CD4-positive, alpha-beta memory T cell (primary cell): ENCODE measurements around the gene GOLM1. TPM values are rescaled to one million over a fixed set of nuclear protein-coding genes. Genes with fewer than 3 reads are reported as not detected.

Source experiments
- CTCF ChIA-PET: fragments of 350-600 bp; sonication (Branson Sonifier 250); formaldehyde crosslinking; loops from one replicate; lab custom pipeline; 2021; ENCODE audit warnings: inconsistent platforms; ENCODE audit not compliant: partially characterized antibody; lab: Charles Lee
- POLR2A ChIA-PET: fragments of 350-600 bp; sonication (Branson Sonifier 250); formaldehyde crosslinking; loops from one replicate; lab custom pipeline; 2021; ENCODE audit not compliant: partially characterized antibody; lab: Charles Lee
- DNase-seq, 5 donors: peaks; one replicate each; pipeline versions ENCODE4 v3.0.0 to v3.0.0-alpha.2; 2020 to 2022; ENCODE audit warnings: mixed read lengths in 1 of 5
- H3K27ac ChIP-seq: one replicate; pipeline ENCODE4 v1.7.0; 2013; ENCODE audit warnings: low read depth, low read length
- H3K27me3 ChIP-seq: 2 replicates; pipeline ENCODE4 v1.7.0; 2013; ENCODE audit warnings: mild to moderate bottlenecking, low read length, moderate library complexity; ENCODE audit not compliant: insufficient read depth
- H3K36me3 ChIP-seq: 2 replicates; pipeline ENCODE4 v1.7.0; 2013; ENCODE audit warnings: mild to moderate bottlenecking, low read length, moderate library complexity; ENCODE audit not compliant: insufficient read depth
- H3K4me1 ChIP-seq: 2 replicates; pipeline ENCODE4 v1.7.0; 2013; ENCODE audit warnings: mild to moderate bottlenecking, low read length, moderate library complexity; ENCODE audit not compliant: insufficient read depth
- H3K4me3 ChIP-seq, 2 donors: one replicate each; pipeline ENCODE4 v1.7.0; 2013; ENCODE audit warnings: low read length in 2 of 2, mild to moderate bottlenecking in 1 of 2
- H3K9me3 ChIP-seq, 2 donors: one replicate each; pipeline ENCODE4 v1.7.0; 2013; ENCODE audit warnings: low read length in 2 of 2, control low read depth in 1 of 2; ENCODE audit not compliant: control insufficient read depth in 1 of 2
- H3K27ac Mint-ChIP-seq, 7 donors: one replicate each; pipeline ENCODE4 v1.8.0; 2020 to 2021; ENCODE audit warnings: mixed read lengths in 7 of 7, mild to moderate bottlenecking in 6 of 7, inconsistent platforms in 3 of 7, moderate library complexity in 3 of 7
- H3K27me3 Mint-ChIP-seq, 2 donors: one replicate each; pipeline ENCODE4 v1.8.0; 2020 to 2021; ENCODE audit warnings: mixed read lengths in 2 of 2
- H3K36me3 Mint-ChIP-seq, 2 donors: one replicate each; pipeline ENCODE4 v1.8.0; 2020 to 2021; ENCODE audit warnings: mixed read lengths in 2 of 2, inconsistent platforms in 1 of 2, mild to moderate bottlenecking in 1 of 2
- H3K4me1 Mint-ChIP-seq, 4 donors: one replicate each; pipeline ENCODE4 v1.8.0; 2020 to 2021; ENCODE audit warnings: mixed read lengths in 4 of 4, mild to moderate bottlenecking in 1 of 4
- H3K4me3 Mint-ChIP-seq, 8 donors: one replicate each; pipeline ENCODE4 v1.8.0; 2020 to 2021; ENCODE audit warnings: mixed read lengths in 8 of 8, mild to moderate bottlenecking in 7 of 8, moderate library complexity in 6 of 8, inconsistent platforms in 3 of 8
- H3K9me3 Mint-ChIP-seq, 8 donors: one replicate each; pipeline ENCODE4 v1.8.0; 2020 to 2021; ENCODE audit warnings: mixed read lengths in 8 of 8, mild to moderate bottlenecking in 5 of 8, inconsistent platforms in 3 of 8, moderate library complexity in 1 of 8
- intact Hi-C: fragments of 100-400 bp; cut with micrococcal nuclease; formaldehyde crosslinking; loops from one replicate; pipeline ENCODE4 v1.15.1; 2023
- polyA plus RNA-seq, 2 donors: library from polyadenylated mRNA; unstranded; fragments of 300-500 nt; fragmentation: Illumina TruSeq; gene quantifications; one replicate each; pipeline ENCODE4 v1.2.3, GENCODE V29; 2021
- total RNA-seq, 2 experiments: library from RNA; stranded (reverse); gene quantifications; one replicate each; pipeline ENCODE4 v1.2.3, GENCODE V29; 2021

GOLM1 gene
- total and polyA plus RNA-seq, 4 experiments from 2014 or later, result 0.54 to 1.00 TPM; not detected in 2

DNA sequence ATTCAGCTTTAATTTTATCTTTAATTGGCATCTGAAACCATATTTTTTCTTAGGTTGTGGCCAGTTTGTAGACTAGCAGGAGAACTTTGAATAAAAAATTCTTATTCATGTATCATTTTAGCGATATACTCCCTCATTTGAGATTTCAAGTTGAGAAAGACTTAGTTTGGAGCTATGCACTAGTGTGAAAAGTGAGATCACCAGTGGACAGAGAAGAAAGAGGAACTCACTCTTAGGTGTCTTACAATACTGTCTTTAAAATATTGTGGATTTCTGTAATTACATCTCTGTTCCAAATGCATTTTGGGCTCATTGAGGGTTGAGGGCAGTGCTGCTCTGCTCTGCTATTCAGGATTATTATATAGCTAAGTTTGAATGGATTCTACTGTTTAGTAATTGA, 103.8 kb downstream of the GOLM1 start:
- Histone ChIP-seq H3K27me3 (no peaks in the 10 kb centered on the region), H3K4me3 (no peak overlapping the region), H3K27ac (no peak overlapping the region), H3K36me3 (peaks cover 2% of the 10 kb centered on the region), H3K4me1 (no peaks in the 10 kb centered on the region), H3K9me3 (no peaks in the 10 kb centered on the region)
- peaks cover 2 to 23% (median 9%) of the 10 kb centered on the region in 4 donors for H3K4me1 Mint-ChIP-seq
- no peaks in the 10 kb centered on the region for H3K9me3 Mint-ChIP-seq
- no peak for DNase-seq
- H3K36me3 Mint-ChIP-seq, result peaks cover 56 to 65% of the 10 kb centered on the region in 2 donors
- POLR2A ChIA-PET, result no interaction called here
- CTCF ChIA-PET, result no interaction called here
- H3K27me3 Mint-ChIP-seq, result no peaks in the 10 kb centered on the region
- peak overlapping the region in 1 of 7 donors; percentile 46 for H3K27ac Mint-ChIP-seq
- no peak overlapping the region for H3K4me3 Mint-ChIP-seq
- intact Hi-C loops, result no loop called here

DNA sequence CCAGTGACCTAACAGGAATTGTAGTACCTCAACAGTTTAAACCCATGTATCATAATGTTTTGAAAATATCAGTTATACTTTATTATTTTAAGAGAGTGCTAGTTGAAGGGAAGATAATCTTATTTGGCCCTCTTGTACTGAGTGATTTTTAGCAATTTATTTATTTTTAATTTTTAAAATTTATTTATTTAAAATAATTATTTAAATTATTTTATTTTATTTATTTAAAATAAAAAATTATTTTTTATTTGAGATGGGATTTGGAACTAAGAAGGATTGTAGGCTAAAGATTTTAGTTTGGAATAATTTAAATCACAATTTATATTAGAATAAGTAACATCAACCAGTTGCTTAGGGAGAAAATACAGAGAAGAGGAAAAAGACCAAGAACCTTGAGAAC, 104.3 kb downstream of the GOLM1 start:
- Histone ChIP-seq H3K9me3 (no peaks in the 10 kb centered on the region), H3K36me3 (peaks cover 4% of the 10 kb centered on the region), H3K4me1 (no peaks in the 10 kb centered on the region), H3K4me3 (no peak overlapping the region), H3K27me3 (no peaks in the 10 kb centered on the region), H3K27ac (no peak overlapping the region)
- H3K27ac Mint-ChIP-seq, result no peak overlapping the region
- no peak overlapping the region for H3K4me3 Mint-ChIP-seq
- no peaks in the 10 kb centered on the region for H3K27me3 Mint-ChIP-seq
- ChIA-PET POLR2A (no interaction called here), CTCF (no interaction called here)
- no peaks in the 10 kb centered on the region for H3K9me3 Mint-ChIP-seq
- DNase-seq, result no peak
- peaks cover 2 to 23% (median 8%) of the 10 kb centered on the region in 4 donors for H3K4me1 Mint-ChIP-seq
- peaks cover 54 to 61% of the 10 kb centered on the region in 2 donors for H3K36me3 Mint-ChIP-seq
- intact Hi-C loops, result no loop called here

DNA sequence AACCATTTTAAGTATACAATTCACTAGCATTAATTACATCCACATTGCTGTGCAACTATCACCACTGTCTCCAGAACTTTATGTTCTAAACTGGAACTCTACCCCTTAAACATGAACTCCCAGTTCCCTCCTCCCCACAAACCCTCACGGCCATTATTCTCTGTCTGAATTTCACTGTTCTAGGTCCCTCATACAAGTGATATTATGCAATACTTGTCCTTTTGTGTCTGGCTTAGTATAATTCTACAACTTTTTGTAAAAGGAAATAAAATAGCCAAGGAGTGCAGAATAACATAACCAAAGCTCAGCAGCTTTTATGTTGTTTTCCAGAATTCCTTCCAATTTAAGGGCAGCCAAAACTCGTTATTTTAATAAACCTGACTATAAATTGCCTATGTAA, 105.2 kb downstream of the GOLM1 start:
- no peak overlapping the region for H3K4me3 Mint-ChIP-seq
- H3K4me1 ChIP-seq, result no peaks in the 10 kb centered on the region
- no peak overlapping the region for H3K4me3 ChIP-seq
- H3K27ac ChIP-seq, result no peak overlapping the region
- CTCF ChIA-PET, result no interaction called here
- no peaks in the 10 kb centered on the region for H3K27me3 Mint-ChIP-seq
- peaks cover 2 to 21% (median 8%) of the 10 kb centered on the region in 4 donors for H3K4me1 Mint-ChIP-seq
- POLR2A ChIA-PET, result no interaction called here
- H3K27ac Mint-ChIP-seq, result peak overlapping the region in 1 of 7 donors; percentile 26
- no peaks in the 10 kb centered on the region for H3K27me3 ChIP-seq
- H3K36me3 ChIP-seq, result peaks cover 4% of the 10 kb centered on the region
- no peaks in the 10 kb centered on the region for H3K9me3 ChIP-seq
- intact Hi-C loops, result no loop called here
- no peak for DNase-seq
- peaks cover 59 to 63% of the 10 kb centered on the region in 2 donors for H3K36me3 Mint-ChIP-seq
- H3K9me3 Mint-ChIP-seq, result no peaks in the 10 kb centered on the region

DNA sequence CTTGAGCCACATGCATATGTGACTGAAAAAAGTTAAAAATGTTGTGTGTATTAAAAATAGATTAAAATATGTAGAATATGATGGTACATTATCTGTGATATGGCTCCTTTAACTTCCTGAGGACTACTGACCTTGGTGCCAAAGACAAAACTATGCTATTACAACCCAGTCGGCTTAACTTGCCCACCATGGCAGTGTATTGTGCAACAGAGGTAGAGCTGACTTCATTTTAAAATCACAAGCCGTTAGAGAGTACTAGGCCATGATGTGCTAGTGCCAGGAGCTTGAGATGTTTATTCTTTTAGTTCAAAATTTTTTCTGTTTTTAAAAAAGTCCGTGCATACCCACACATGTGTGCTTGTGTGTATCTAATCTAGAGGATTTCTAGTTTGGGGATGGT, 112.1 kb downstream of the GOLM1 start:
- CTCF ChIA-PET, result no interaction called here
- H3K36me3 Mint-ChIP-seq, result peaks cover 56 to 75% of the 10 kb centered on the region in 2 donors

DNA sequence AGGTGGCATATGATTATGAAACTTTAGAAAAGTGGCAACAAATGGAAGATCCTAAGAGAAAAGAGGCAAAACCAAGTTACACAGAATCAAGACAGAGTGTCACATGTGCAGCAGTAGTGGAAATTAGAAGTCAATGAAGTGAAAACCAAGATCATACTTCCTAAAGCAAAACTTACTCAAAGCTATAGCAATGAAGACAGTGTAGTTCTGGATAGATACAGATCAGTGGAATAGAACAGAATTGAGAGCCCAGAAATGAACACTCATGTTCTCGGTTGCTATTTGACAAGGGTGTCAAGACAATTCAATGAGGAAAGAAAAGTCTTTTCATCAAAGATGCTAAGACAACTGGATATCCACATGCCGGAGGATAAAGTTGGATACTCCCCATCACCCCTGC, 114.9 kb downstream of the GOLM1 start:
- no peak overlapping the region for H3K27ac Mint-ChIP-seq
- Histone ChIP-seq H3K27me3 (no peaks in the 10 kb centered on the region), H3K4me1 (no peaks in the 10 kb centered on the region), H3K36me3 (peaks cover 9% of the 10 kb centered on the region), H3K27ac (no peak overlapping the region), H3K4me3 (no peak overlapping the region), H3K9me3 (no peaks in the 10 kb centered on the region)
- H3K9me3 Mint-ChIP-seq, result peaks cover 0 to 2% (median 0%) of the 10 kb centered on the region in 8 donors
- no peaks in the 10 kb centered on the region for H3K27me3 Mint-ChIP-seq
- intact Hi-C loops, result no loop called here
- no peak overlapping the region for H3K4me3 Mint-ChIP-seq
- ChIA-PET POLR2A (no interaction called here), CTCF (no interaction called here)
- peaks cover 0 to 1% (median 0%) of the 10 kb centered on the region in 4 donors for H3K4me1 Mint-ChIP-seq
- DNase-seq, result no peak
- peaks cover 65 to 80% of the 10 kb centered on the region in 2 donors for H3K36me3 Mint-ChIP-seq

More for the DNA sequence above, 112.1 kb downstream of the GOLM1 start:
- H3K27me3 ChIP-seq, result no peaks in the 10 kb centered on the region
- H3K27ac ChIP-seq, result no peak overlapping the region
- no peaks in the 10 kb centered on the region for H3K4me1 ChIP-seq
- no peak overlapping the region for H3K4me3 ChIP-seq
- H3K27ac Mint-ChIP-seq, result no peak overlapping the region
- no peak overlapping the region for H3K4me3 Mint-ChIP-seq
- peaks cover 4% of the 10 kb centered on the region for H3K36me3 ChIP-seq
- H3K27me3 Mint-ChIP-seq, result no peaks in the 10 kb centered on the region
- DNase-seq, result no peak
- intact Hi-C loops, result no loop called here
- no peaks in the 10 kb centered on the region for H3K9me3 ChIP-seq
- POLR2A ChIA-PET, result no interaction called here
- peaks cover 0 to 2% (median 0%) of the 10 kb centered on the region in 8 donors for H3K9me3 Mint-ChIP-seq
- H3K4me1 Mint-ChIP-seq, result peaks cover 0 to 12% (median 5%) of the 10 kb centered on the region in 4 donors

DNA sequence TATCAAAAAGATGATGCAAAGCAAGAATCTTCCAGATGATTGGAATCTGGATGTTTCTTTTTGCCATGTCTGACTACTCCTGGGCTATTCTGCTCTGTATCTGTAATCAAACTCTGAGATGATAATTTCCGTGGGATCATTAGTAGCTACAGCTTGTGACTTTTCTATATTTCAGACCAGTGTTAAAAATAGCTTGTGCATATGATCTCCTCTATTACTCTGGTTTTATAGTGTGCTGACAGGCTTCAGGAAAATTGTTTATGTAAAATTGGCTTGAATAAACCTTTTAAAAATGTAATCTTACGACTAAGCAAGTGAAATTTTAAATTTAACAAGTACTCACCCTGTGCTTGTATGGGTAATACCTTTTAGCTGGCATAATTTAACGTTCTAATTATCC, 118.0 kb downstream of the GOLM1 start:
- no peak for DNase-seq
- intact Hi-C loops, result no loop called here
- H3K4me3 Mint-ChIP-seq, result no peak overlapping the region
- peaks cover 0 to 1% (median 0%) of the 10 kb centered on the region in 4 donors for H3K4me1 Mint-ChIP-seq
- H3K36me3 Mint-ChIP-seq, result peaks cover 82 to 86% of the 10 kb centered on the region in 2 donors
- peaks cover 0 to 2% (median 0%) of the 10 kb centered on the region in 8 donors for H3K9me3 Mint-ChIP-seq
- H3K36me3 ChIP-seq, result peaks cover 25% of the 10 kb centered on the region
- CTCF ChIA-PET, result no interaction called here
- no peak overlapping the region for H3K27ac Mint-ChIP-seq
- no peaks in the 10 kb centered on the region for H3K9me3 ChIP-seq
- H3K27me3 Mint-ChIP-seq, result no peaks in the 10 kb centered on the region
- no peaks in the 10 kb centered on the region for H3K27me3 ChIP-seq
- no peak overlapping the region for H3K4me3 ChIP-seq
- H3K27ac ChIP-seq, result no peak overlapping the region
- POLR2A ChIA-PET, result no interaction called here
- H3K4me1 ChIP-seq, result no peaks in the 10 kb centered on the region

DNA sequence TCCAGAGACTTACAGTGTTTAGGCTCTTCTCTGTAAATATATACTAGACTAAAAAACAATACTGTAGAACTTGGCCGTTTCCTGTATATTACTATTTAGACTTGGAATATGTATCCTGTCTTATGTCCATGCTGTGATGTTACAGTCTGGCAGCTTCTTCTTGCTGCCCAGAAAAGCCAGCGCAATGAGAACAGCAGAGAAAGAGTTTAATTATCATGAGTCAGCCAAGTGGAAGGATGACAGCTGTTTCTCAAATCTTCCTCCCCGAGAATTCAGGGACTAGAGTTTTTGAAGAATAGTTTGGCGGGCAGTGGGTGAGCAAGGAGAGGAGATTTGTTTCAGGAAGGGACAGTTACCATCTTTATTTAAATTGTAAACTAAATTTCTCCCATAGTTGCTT, 120.9 kb downstream of the GOLM1 start:
- Mint-ChIP-seq H3K9me3 (peaks cover 0 to 2% (median 0%) of the 10 kb centered on the region in 8 donors), H3K4me3 (no peak overlapping the region), H3K36me3 (peaks cover 69 to 75% of the 10 kb centered on the region in 2 donors), H3K27me3 (no peaks in the 10 kb centered on the region), H3K27ac (no peak overlapping the region), H3K4me1 (no peaks in the 10 kb centered on the region)
- ChIA-PET CTCF (interaction anchor here (1.0 kb wide), 1 partner anchor 12 kb away, joined by 3 read pairs; no protein-coding TSS in a partner anchor), POLR2A (no interaction called here)
- Histone ChIP-seq H3K36me3 (peaks cover 25% of the 10 kb centered on the region), H3K27ac (no peak overlapping the region), H3K4me1 (no peaks in the 10 kb centered on the region), H3K27me3 (no peaks in the 10 kb centered on the region), H3K9me3 (no peaks in the 10 kb centered on the region), H3K4me3 (no peak overlapping the region)
- intact Hi-C loops, result no loop called here
- no peak for DNase-seq
